HCT116 (cell line): Measurements from ENCODE around the gene ARL14.

Source experiments
- CEBPB ChIP-seq: IDR thresholded peaks from 2 replicates; pipeline ENCODE4 v1.6.1; 2012; ENCODE audit warnings: low read depth
- CTCF ChIP-seq, 3 experiments: fragments of 200-600 bp in 1 of 3; sonication (generic) in 1 of 3; IDR thresholded peaks in 2 of 3; conservative IDR thresholded peaks in 1 of 3; 2 replicates each; pipeline ENCODE4 v1.5.1; 2012 to 2017; ENCODE audit warnings: low read depth in 2 of 3, low read length in 2 of 3, antibody characterized with exemption in 1 of 3, borderline replicate concordance in 1 of 3, control low read depth in 1 of 3, mild to moderate bottlenecking in 1 of 3, mixed read lengths in 1 of 3, mixed run types in 1 of 3, moderate library complexity in 1 of 3; ENCODE audit not compliant: insufficient read depth in 1 of 3
- ELF1 ChIP-seq: IDR thresholded peaks from 2 replicates; pipeline ENCODE4 v1.6.1; 2012; ENCODE audit warnings: low read depth, borderline replicate concordance
- EZH2 ChIP-seq: fragments of 200-600 bp; sonication (generic); IDR thresholded peaks from 2 replicates; pipeline ENCODE4 v1.6.1; 2017; ENCODE audit warnings: antibody characterized with exemption, mixed run types
- EZH2phosphoT487 ChIP-seq: fragments of 200-600 bp; IDR thresholded peaks from 2 replicates; pipeline ENCODE4 v1.6.1; 2018; ENCODE audit warnings: antibody characterized with exemption, borderline replicate concordance
- POLR2A ChIP-seq: IDR thresholded peaks from 2 replicates; pipeline ENCODE4 v1.7.0; 2011; ENCODE audit warnings: borderline replicate concordance; ENCODE audit not compliant: insufficient read depth, insufficient read length; ENCODE audit errors: extremely low read depth
- SP1 ChIP-seq: IDR thresholded peaks from 2 replicates; pipeline ENCODE4 v1.6.1; 2012; ENCODE audit warnings: low read depth
- TCF7L2 ChIP-seq: IDR thresholded peaks from 2 replicates; pipeline ENCODE4 v1.7.0; 2011; ENCODE audit warnings: borderline replicate concordance, inconsistent platforms; ENCODE audit not compliant: insufficient read depth, insufficient read length; ENCODE audit errors: extremely low read depth
- YY1 ChIP-seq: IDR thresholded peaks from 2 replicates; pipeline ENCODE4 v1.6.1; 2011; ENCODE audit warnings: low read length, low read depth, moderate library complexity, mild to moderate bottlenecking; ENCODE audit not compliant: insufficient replicate concordance; ENCODE audit errors: extremely low read depth
- ZBTB33 ChIP-seq: IDR thresholded peaks from 2 replicates; pipeline ENCODE4 v1.6.1; 2011; ENCODE audit warnings: mild to moderate bottlenecking, low read length, moderate library complexity; ENCODE audit not compliant: insufficient replicate concordance; ENCODE audit errors: extremely low read depth
- ZNF274 ChIP-seq: fragments of 200-500 bp; sonication (Bioruptor generic); IDR thresholded peaks from 2 replicates; pipeline ENCODE4 v1.6.1; 2014; ENCODE audit warnings: mild to moderate bottlenecking, low read depth, low read length, inconsistent platforms
- TF ChIP-seq, protein P1 (sequence below): IDR thresholded peaks from 2 replicates; pipeline ENCODE4 v1.6.1; 2012

GRCh38 chr3:160702290-160702689 lies 25.3 kb downstream of the ARL14 start:
- TF ChIP-seq SP1: no peak
- TF ChIP-seq POLR2A: no peak
- TF ChIP-seq CEBPB: no peak
- TF ChIP-seq ZBTB33: no peak
- TF ChIP-seq EZH2: no peak
- TF ChIP-seq CTCF (IDR thresholded peaks at IDR 0.05 in 2 of 3, conservative IDR thresholded peaks at IDR 0.05 in 1 of 3; ENCODE audit: borderline replicate concordance in 1 of 3, insufficient read depth in 1 of 3, low read depth in 2 of 3, low read length in 2 of 3): no peak
- no peak for TF ChIP-seq YY1
- no peak for TF ChIP-seq ZNF274
- TF ChIP-seq ELF1: no peak
- TF ChIP-seq TCF7L2: no peak
- no peak for TF ChIP-seq EZH2phosphoT487
- TF ChIP-seq, protein P1, sequence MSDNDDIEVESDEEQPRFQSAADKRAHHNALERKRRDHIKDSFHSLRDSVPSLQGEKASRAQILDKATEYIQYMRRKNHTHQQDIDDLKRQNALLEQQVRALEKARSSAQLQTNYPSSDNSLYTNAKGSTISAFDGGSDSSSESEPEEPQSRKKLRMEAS: no peak
